Measurements from ENCODE around the gene PDCD2.

DNA sequence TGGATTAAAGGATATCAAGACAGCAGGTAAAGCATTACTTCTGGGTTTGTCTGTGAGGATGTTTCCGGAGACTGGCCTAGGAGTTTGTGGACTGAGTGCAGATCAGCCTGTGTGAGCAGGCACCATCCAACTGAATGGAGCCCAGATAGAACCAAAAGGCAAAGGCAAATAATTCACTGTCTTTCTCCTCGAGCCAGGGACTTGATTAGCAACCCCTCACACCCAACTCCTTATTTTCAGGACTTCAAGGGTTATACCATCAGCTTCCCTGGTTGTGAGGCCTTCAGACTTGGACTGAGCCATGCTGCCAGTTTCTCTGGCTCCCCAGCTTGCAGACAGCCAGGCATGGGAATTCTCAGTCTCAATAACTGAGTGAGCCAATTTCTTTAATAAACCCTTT is 50.6 kb downstream of the PDCD2 start:
- TF ChIP-seq YY1 (IDR thresholded peaks at IDR 0.05) = no peak
- TF ChIP-seq JUND (IDR thresholded peaks at IDR 0.05) = no peak
- no peak for TF ChIP-seq EGR1 (IDR thresholded peaks at IDR 0.05; ENCODE audit: low read depth in 2 of 2)
- TF ChIP-seq, protein P1, sequence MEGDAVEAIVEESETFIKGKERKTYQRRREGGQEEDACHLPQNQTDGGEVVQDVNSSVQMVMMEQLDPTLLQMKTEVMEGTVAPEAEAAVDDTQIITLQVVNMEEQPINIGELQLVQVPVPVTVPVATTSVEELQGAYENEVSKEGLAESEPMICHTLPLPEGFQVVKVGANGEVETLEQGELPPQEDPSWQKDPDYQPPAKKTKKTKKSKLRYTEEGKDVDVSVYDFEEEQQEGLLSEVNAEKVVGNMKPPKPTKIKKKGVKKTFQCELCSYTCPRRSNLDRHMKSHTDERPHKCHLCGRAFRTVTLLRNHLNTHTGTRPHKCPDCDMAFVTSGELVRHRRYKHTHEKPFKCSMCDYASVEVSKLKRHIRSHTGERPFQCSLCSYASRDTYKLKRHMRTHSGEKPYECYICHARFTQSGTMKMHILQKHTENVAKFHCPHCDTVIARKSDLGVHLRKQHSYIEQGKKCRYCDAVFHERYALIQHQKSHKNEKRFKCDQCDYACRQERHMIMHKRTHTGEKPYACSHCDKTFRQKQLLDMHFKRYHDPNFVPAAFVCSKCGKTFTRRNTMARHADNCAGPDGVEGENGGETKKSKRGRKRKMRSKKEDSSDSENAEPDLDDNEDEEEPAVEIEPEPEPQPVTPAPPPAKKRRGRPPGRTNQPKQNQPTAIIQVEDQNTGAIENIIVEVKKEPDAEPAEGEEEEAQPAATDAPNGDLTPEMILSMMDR (IDR thresholded peaks at IDR 0.05; ENCODE audit: low read depth, low read length, missing input control) = no peak
